Stimulated activated naive CD8-positive, alpha-beta T cell treated with anti-CD3 and anti-CD28 coated beads, Interleukin-15, Interleukin-2, amounts not matched to agents 100 U/mL and 50 U/mL, for 24 hours (primary cell): ENCODE data around the gene KRTAP13-2.
A peak's percentile ranks its signal among the peaks of the same experiment; 100 is the strongest.

Experiments used
- ATAC-seq: fragments of 150-1000 bp; cut with Tn5 transposase; one replicate; pipeline ENCODE4 v1.10.0; 2021
- DNase-seq: peaks from one replicate; pipeline ENCODE4 v3.0.0; 2021

Gene KRTAP13-2, protein sequence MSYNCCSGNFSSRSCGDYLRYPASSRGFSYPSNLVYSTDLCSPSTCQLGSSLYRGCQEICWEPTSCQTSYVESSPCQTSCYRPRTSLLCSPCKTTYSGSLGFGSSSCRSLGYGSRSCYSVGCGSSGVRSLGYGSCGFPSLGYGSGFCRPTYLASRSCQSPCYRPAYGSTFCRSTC

DNA sequence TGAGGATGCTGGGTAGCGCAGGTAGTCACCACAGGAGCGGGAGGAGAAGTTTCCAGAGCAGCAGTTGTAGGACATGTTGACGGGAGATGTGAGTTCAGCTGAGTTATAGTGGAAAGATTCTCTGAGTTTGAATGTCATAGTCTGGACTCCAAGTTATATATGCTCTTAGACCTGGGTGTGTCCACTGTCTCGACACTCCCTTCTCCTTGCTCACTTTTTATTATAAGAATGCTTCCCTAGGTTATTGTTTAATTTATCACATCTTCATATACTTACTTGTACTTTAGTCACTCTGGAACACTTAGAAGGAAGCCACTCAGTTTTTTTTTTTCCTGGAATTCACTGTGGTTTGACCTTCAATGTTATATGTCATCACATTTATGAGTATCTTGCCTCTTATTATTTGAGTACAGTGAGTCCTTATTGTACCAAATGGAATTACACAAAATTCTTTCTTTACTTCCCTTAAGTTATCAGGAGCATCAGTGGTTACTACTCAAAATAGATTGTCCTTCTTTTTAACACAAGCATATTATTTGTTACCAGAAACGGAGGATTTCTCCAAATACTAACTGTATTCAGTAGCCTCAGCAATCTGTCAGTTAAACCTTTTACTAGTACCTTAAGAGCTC is at the start of gene KRTAP13-2:
Gene KRTAP13-2 (minus strand): TSS at position 133 of the 632 bp plus-strand sequence. CDS start 58 bp downstream, at position 75.
- DNase-seq (no peak), ATAC-seq (no peak)

- DNase-seq (no peak), ATAC-seq (no peak)
Observed at GRCh38 chr21:30415993-30416392, 43.9 kb upstream of the KRTAP13-2 start.

GRCh38 chr21:30408782-30409494 is 36.9 kb upstream of the KRTAP13-2 start:
- peak; percentile 3 for DNase-seq
- ATAC-seq, result no peak

DNA sequence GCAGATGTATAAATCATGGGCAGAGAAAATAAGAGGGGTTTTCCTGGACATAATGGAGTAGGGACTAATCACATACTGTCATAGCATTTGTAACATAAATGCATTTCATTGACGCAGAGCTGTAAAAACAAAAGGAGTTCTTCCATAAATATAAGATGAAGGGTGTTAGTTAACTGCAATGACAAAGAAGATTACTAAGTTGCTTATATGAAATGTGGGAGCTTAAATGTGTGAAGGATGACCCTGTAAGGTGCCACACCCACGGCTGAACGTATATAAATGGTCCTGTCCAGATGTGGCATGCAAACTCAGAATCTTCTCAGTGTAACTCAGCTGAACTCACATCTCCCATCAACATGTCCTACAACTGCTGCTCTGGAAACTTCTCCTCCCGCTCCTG is 23.7 kb upstream of the KRTAP13-2 start, which contains the start of gene KRTAP13-1:
Gene KRTAP13-1 (plus strand): TSS at position 301 of the 400 bp plus-strand sequence. CDS start 56 bp downstream, at position 357.
- no peak for DNase-seq
- ATAC-seq, result no peak

- no peak for ATAC-seq
Observed at GRCh38 chr21:30391492-30392025, 19.5 kb upstream of the KRTAP13-2 start.

DNA sequence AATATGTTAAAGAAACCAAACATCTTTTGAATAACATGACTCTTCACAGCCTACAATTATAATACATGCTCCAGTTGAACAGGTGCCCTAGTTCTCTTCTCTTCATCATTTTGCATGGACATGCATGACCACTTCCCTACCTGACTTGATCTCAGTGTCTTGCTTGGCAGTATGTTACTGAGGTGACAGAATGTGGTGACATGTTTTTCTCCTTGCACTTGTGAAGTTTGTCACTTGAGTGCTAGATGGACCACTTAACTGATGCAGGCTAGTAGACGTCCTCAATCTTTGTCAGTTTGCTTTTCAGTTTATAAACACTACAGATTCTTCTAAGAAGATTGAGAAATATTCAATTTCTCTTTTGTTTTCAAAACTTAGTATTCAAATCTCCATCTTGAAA is 10.1 kb upstream of the KRTAP13-2 start:
- DNase-seq (no peak), ATAC-seq (no peak)

More at GRCh38 chr21:30391492-30392025, 19.5 kb upstream of the KRTAP13-2 start:
- DNase-seq, result no peak

- ATAC-seq (no peak), DNase-seq (no peak)
Observed at GRCh38 chr21:30355906-30356305, 16.2 kb downstream of the KRTAP13-2 start.

DNA sequence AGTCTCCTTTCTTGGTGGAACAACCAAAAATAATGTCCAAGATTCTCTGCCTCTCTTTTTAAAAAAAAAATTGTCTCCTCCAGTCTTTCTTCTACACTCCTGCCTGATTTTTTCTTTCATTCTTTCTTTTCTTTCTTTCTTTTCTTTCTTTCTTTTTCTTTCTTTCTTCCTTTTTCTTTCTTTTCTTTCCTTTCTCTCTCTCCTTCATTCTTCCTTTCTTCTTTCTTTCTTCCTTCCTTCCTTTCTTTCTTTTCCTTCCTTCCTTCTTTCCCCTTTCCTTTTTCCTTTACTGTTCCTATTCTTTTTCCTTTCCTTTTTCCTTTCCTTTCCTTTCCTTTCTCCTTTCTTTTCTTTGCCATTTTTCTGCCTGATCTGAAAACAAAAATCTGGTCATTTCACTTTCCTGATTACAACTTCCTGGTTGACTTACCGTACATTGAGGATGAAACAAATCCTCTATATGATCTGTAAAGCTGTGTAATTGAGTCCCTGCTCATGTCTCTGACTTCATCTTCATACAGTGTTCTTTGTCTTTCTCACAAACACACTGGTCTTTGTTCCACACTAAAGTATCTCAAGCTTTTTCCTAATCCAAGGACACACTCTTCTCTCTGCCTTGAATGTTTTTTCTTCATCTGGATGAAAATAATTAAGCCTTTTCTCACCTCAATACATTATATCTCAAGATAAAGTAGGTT is 17.6 kb downstream of the KRTAP13-2 start:
- DNase-seq (no peak), ATAC-seq (no peak)

DNA sequence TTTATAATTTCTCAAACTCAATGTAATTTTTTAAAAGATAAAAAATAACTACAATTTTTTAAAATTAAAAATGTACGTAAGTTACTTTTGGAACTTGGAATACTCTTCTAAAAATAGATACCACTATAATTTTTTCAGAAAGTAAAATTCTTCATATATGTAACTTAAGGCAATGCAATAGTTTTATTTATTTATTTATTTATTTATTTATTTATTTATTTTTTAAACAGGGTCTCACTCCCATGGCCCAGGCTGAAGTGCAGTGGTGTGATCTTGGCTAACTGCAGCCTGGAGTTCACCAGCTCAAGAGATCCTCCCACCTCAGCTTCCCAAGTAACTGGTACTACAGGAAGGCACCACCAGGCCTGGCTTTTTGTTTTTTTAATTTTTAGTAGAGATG is 20.5 kb downstream of the KRTAP13-2 start:
- ATAC-seq (no peak), DNase-seq (no peak)

GRCh38 chr21:30349572-30349971 is 22.5 kb downstream of the KRTAP13-2 start:
- no peak for ATAC-seq

GRCh38 chr21:30348506-30348905 is 23.6 kb downstream of the KRTAP13-2 start, which contains the start of gene KRTAP23-1:
KRTAP23-1 (minus strand) TSS chr21:30348606; CDS start chr21:30348606, 0 bp downstream.
- ATAC-seq (no peak), DNase-seq (no peak)

More at GRCh38 chr21:30349572-30349971, 22.5 kb downstream of the KRTAP13-2 start:
- no peak for DNase-seq

DNA sequence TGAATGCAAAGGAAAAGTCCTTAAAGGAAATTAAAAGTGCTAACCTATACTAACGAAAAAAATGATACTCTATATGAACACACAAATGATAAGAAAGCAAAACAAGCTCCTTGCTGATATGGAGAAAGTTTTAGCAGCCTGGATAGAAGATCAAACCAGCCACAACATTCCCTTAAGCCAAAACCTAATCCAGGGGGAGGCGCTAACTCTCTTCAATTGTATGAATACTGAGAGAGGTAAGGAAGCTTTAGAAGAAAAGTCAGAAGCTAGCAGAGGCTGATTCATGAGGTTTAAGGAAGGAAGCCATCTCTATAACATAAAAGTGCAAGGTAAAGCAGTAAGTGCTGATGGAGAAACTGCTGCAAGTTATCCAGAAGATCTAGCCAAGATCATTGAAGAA is 27.1 kb downstream of the KRTAP13-2 start:
- ATAC-seq (no peak), DNase-seq (no peak)

GRCh38 chr21:30340714-30341573 is 31.1 kb downstream of the KRTAP13-2 start:
- ATAC-seq (no peak), DNase-seq (peak; percentile 23)

DNA sequence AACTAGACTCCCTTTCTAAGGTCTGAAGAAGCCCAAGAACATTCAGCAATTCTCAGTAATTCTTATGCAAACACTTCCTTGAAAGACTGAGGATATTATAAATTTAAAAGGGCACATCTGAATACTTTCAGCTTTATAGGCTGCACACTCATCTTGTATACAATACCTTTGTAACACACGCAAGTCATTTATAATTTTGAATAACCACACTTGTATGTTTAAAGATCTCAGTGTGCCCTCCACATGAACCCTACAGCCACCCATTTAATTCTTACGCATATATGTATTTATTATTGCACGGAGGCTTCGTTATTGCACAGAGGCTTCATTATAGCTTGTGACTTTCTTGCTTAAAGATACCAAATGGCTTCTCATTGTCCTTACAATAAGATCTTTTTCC is 33.4 kb downstream of the KRTAP13-2 start:
- ATAC-seq (no peak), DNase-seq (no peak)

DNA sequence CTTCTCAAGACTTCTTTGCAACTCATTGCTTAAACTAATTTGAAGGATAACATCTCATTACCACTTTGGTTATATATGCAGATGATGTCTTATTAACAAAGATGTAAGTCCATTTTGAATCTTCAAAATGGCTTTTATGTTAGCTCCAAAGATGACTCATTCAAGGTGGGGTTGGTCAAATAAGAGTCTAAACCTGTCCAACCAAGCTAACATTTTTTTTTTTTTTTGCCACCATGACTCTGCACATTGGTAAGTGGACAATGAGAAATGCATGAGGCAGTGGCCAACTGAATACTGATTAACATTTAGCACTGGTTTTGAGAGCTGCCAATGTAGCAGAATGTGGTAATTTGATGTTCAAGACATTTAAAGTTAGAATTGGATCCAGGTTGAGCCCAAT is 34.3 kb downstream of the KRTAP13-2 start:
- ATAC-seq (no peak), DNase-seq (no peak)

GRCh38 chr21:30337276-30337744 is 34.8 kb downstream of the KRTAP13-2 start, which contains the start of gene KRTAP27-1:
KRTAP27-1 (minus strand) TSS chr21:30337694; CDS start chr21:30337668, 26 bp downstream.
- DNase-seq, result no peak
- no peak for ATAC-seq

DNA sequence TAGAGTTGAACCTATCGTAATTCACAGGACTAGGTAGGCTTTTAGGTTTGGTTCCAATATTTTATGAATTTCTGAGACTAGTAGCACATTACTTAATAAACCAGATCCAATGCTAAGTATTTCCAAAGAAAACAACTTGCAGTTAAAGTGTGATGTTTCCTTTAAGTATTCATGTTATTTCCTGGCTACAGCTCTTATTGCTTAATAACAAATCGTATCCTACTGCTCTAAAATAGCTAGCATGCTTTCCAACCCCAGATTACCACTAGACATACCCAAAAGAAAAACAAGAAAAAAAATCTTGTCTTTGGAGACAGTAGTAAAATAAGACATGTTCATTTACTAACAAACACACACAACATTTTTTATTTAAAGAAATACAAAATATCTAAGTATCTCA is 35.5 kb downstream of the KRTAP13-2 start:
- DNase-seq (no peak), ATAC-seq (no peak)

DNA sequence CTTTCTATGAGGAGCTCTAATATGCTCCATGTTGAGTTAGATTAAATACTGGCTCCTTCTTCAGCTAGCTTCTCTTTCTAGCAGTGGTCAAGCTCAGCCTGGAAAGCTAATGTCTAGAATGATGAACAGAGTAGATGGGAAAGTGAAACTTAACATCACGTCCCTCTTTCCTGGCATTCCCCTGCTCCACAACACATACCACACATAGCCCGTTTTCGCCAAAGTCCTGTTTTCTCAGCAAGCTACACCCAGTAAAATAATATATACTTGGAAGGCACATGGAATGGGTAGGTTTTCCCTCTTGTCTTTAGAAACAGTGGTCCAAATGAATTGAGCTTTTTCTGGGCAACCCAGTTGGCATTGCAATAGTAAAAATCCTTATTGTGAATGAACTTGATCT is 38.3 kb downstream of the KRTAP13-2 start:
- ATAC-seq, result no peak

GRCh38 chr21:30332681-30333080 is 39.4 kb downstream of the KRTAP13-2 start:
- DNase-seq (no peak), ATAC-seq (no peak)

More for the DNA sequence above, 38.3 kb downstream of the KRTAP13-2 start:
- DNase-seq, result no peak

- ATAC-seq, result no peak
- no peak for DNase-seq
Observed at GRCh38 chr21:30329203-30329875, 42.7 kb downstream of the KRTAP13-2 start.
